H9 (cell line): ENCODE results near the gene ELMO2. TPM values are rescaled to one million over a fixed set of nuclear protein-coding genes. Genes with fewer than 3 reads are reported as not detected.

Experiments used
- DNase-seq: peaks from one replicate; pipeline ENCODE4 v3.0.0-alpha.2; 2017
- H2AFZ ChIP-seq: one replicate; pipeline ENCODE4 v1.6.1; 2013; ENCODE audit warnings: mild to moderate bottlenecking, low read length, control low read depth, moderate library complexity
- H2AK5ac ChIP-seq: 2 replicates; pipeline ENCODE4 v1.6.1; 2013; ENCODE audit warnings: low read length, control low read depth, mixed read lengths; ENCODE audit not compliant: insufficient read length
- H2BK120ac ChIP-seq: one replicate; pipeline ENCODE4 v1.6.1; 2013; ENCODE audit warnings: low read depth, mild to moderate bottlenecking, low read length, control low read depth, inconsistent platforms; ENCODE audit not compliant: poor library complexity, severe bottlenecking
- H2BK12ac ChIP-seq: 2 replicates; pipeline ENCODE4 v1.6.1; 2013; ENCODE audit warnings: low read length, control low read depth, mixed read lengths, low read depth; ENCODE audit not compliant: insufficient read length
- H2BK15ac ChIP-seq: 2 replicates; pipeline ENCODE4 v1.6.1; 2013; ENCODE audit warnings: low read depth, low read length, control low read depth
- H2BK20ac ChIP-seq: one replicate; pipeline ENCODE4 v1.6.1; 2013; ENCODE audit warnings: low read depth, mild to moderate bottlenecking, low read length, control low read depth, inconsistent platforms; ENCODE audit not compliant: poor library complexity, severe bottlenecking
- H2BK5ac ChIP-seq: 2 replicates; pipeline ENCODE4 v1.6.1; 2013; ENCODE audit warnings: low read length, control low read depth, mixed read lengths; ENCODE audit not compliant: insufficient read length
- H3K14ac ChIP-seq: 2 replicates; pipeline ENCODE4 v1.6.1; 2013; ENCODE audit warnings: low read length, control low read depth; ENCODE audit not compliant: insufficient read depth
- H3K18ac ChIP-seq: 2 replicates; pipeline ENCODE4 v1.6.1; 2013; ENCODE audit warnings: low read depth, mild to moderate bottlenecking, mixed read lengths, low read length, control low read depth; ENCODE audit not compliant: insufficient read length
- H3K23ac ChIP-seq: 2 replicates; pipeline ENCODE4 v1.6.1; 2013; ENCODE audit warnings: low read length, control low read depth, mixed read lengths, low read depth; ENCODE audit not compliant: insufficient read length
- H3K23me2 ChIP-seq: 2 replicates; pipeline ENCODE4 v1.6.1; 2013; ENCODE audit warnings: low read depth, mild to moderate bottlenecking, mixed read lengths, low read length, control low read depth; ENCODE audit not compliant: insufficient read length, poor library complexity, severe bottlenecking
- H3K27ac ChIP-seq: 2 replicates; pipeline ENCODE4 v1.5.1; 2013; ENCODE audit warnings: low read length, control low read depth, mixed read lengths, low read depth; ENCODE audit not compliant: insufficient read length
- H3K27me3 ChIP-seq: 2 replicates; pipeline ENCODE4 v1.6.1; 2013; ENCODE audit warnings: low read length, control low read depth, inconsistent platforms; ENCODE audit not compliant: insufficient read depth
- H3K4ac ChIP-seq: 2 replicates; pipeline ENCODE4 v1.6.1; 2013; ENCODE audit warnings: low read depth, mild to moderate bottlenecking, control low read depth, inconsistent platforms, low read length, moderate library complexity
- H3K4me1 ChIP-seq: 2 replicates; pipeline ENCODE4 v1.6.1; 2013; ENCODE audit warnings: low read length, control low read depth, inconsistent platforms; ENCODE audit not compliant: insufficient read depth
- H3K4me2 ChIP-seq: 2 replicates; pipeline ENCODE4 v1.6.1; 2013; ENCODE audit warnings: low read length, control low read depth, mixed read lengths; ENCODE audit not compliant: insufficient read length, insufficient read depth
- H3K56ac ChIP-seq: 2 replicates; pipeline ENCODE4 v1.6.1; 2013; ENCODE audit warnings: low read depth, mild to moderate bottlenecking, mixed read lengths, low read length, control low read depth; ENCODE audit not compliant: insufficient read length
- H3K79me1 ChIP-seq: 2 replicates; pipeline ENCODE4 v1.6.1; 2013; ENCODE audit warnings: low read depth, mild to moderate bottlenecking, moderate library complexity, low read length, control low read depth, inconsistent platforms; ENCODE audit not compliant: insufficient read depth, poor library complexity, severe bottlenecking
- H3K79me2 ChIP-seq: 2 replicates; pipeline ENCODE4 v1.6.1; 2013; ENCODE audit warnings: low read length, control low read depth, inconsistent platforms; ENCODE audit not compliant: insufficient read depth
- H3K9ac ChIP-seq: 2 replicates; pipeline ENCODE4 v1.6.1; 2013; ENCODE audit warnings: low read length, control low read depth, mixed read lengths; ENCODE audit not compliant: insufficient read length; ENCODE audit errors: extremely low read depth
- H3K9me3 ChIP-seq: one replicate; pipeline ENCODE4 v1.6.1; 2013; ENCODE audit warnings: low read depth, low read length, inconsistent platforms; ENCODE audit not compliant: control insufficient read depth
- H3T11ph ChIP-seq: one replicate; pipeline ENCODE4 v1.6.1; 2013; ENCODE audit warnings: mild to moderate bottlenecking, low read length, control low read depth, inconsistent platforms
- H4K20me1 ChIP-seq: one replicate; pipeline ENCODE4 v1.6.1; 2013; ENCODE audit not compliant: control insufficient read depth, insufficient read length, insufficient read depth
- H4K5ac ChIP-seq: 2 replicates; pipeline ENCODE4 v1.6.1; 2013; ENCODE audit warnings: low read depth, mild to moderate bottlenecking, mixed read lengths, low read length, control low read depth; ENCODE audit not compliant: insufficient read length
- H4K8ac ChIP-seq: replicated peaks from 2 replicates; pipeline ENCODE4 v1.6.1; 2013; ENCODE audit warnings: low read length, control low read depth, mixed read lengths, low read depth; ENCODE audit not compliant: insufficient read length
- H4K91ac ChIP-seq: 2 replicates; pipeline ENCODE4 v1.6.1; 2013; ENCODE audit warnings: low read depth, mild to moderate bottlenecking, moderate library complexity, mixed read lengths, low read length, control low read depth; ENCODE audit not compliant: insufficient read length
- H3K27ac Mint-ChIP-seq, 3 experiments: 2 replicates in 2 of 3; 3 replicates in 1 of 3; pipeline ENCODE4 v1.8.0; 2020 to 2021; ENCODE audit warnings: mixed read lengths in 3 of 3, mild to moderate bottlenecking in 1 of 3, moderate library complexity in 1 of 3
- H3K27me3 Mint-ChIP-seq: 2 replicates; pipeline ENCODE4 v1.8.0; 2021; ENCODE audit warnings: low read depth, mild to moderate bottlenecking, moderate library complexity, mixed read lengths
- H3K36me3 Mint-ChIP-seq, 3 experiments: 2 replicates in 2 of 3; 3 replicates in 1 of 3; pipeline ENCODE4 v1.8.0; 2020 to 2021; ENCODE audit warnings: low read depth in 3 of 3, mixed read lengths in 3 of 3; ENCODE audit not compliant: insufficient read depth in 1 of 3
- H3K4me1 Mint-ChIP-seq, 2 experiments: 2 replicates each; pipeline ENCODE4 v1.8.0; 2020; ENCODE audit warnings: mixed read lengths in 2 of 2
- H3K4me3 Mint-ChIP-seq, 2 experiments: 2 replicates in 1 of 2; 3 replicates in 1 of 2; pipeline ENCODE4 v1.8.0; 2020 to 2021; ENCODE audit warnings: mild to moderate bottlenecking in 2 of 2, mixed read lengths in 2 of 2, moderate library complexity in 1 of 2
- H3K9me3 Mint-ChIP-seq, 2 experiments: 2 replicates in 1 of 2; 3 replicates in 1 of 2; pipeline ENCODE4 v1.8.0; 2020; ENCODE audit warnings: mild to moderate bottlenecking in 2 of 2, mixed read lengths in 2 of 2, moderate library complexity in 1 of 2
- WGBS: extraction: QIAGEN DNeasy Blood & Tissue Kit; methylation state at CpG from one replicate; pipeline ENCODE4 v1.1.7; 2013; ENCODE audit warnings: missing lambda C conversion rate, low lambda C conversion rate, mixed read lengths; ENCODE audit not compliant: insufficient read length; ENCODE audit errors: extremely low coverage; 5-methylcytosine and 5-hydroxymethylcytosine counted together
- total RNA-seq: library from RNA; stranded (reverse); gene quantifications from 2 replicates; pipeline ENCODE4 v1.2.1, GENCODE V29; 2021
- TF ChIP-seq, protein P1 (sequence below): fragments of 200-600 bp; sonication (generic); conservative IDR thresholded peaks from 3 replicates; pipeline ENCODE4 v1.8.0; 2021; ENCODE audit warnings: antibody characterized with exemption, mild to moderate bottlenecking

ELMO2 gene
- total RNA-seq, 1 experiment from 2014 or later, result 32.5 TPM

DNA sequence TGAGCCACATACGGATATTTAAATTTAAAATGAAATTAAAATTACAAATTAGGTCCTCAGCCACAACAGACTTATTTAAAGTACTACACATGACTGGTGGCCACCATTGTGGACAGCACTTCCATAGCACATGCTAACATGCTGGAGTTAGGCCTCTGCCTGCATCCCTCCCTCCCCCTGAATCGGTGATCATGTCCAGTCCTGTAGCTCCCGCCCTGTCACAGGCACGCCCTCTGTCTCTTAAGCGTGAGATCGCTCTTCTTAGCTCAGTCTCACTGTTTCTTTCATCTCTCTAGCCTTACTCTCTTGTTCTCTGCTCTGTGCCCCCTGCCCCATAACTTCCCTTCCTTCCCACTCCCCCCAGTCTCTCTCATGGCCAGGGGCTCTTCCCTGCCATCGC is 28.9 kb downstream of the ELMO2 start:
- H3K56ac ChIP-seq, result no peak overlapping the region
- H2BK20ac ChIP-seq, result no peak overlapping the region
- no peak overlapping the region for H2BK5ac ChIP-seq
- no peak overlapping the region for H3K27ac ChIP-seq
- no peaks in the 10 kb centered on the region for H3K23me2 ChIP-seq
- no peaks in the 10 kb centered on the region for H3K9me3 ChIP-seq
- no peaks in the 10 kb centered on the region for H3K79me1 ChIP-seq
- H2AK5ac ChIP-seq, result no peak overlapping the region
- no peak for DNase-seq
- H3K23ac ChIP-seq, result no peak overlapping the region
- no peaks in the 10 kb centered on the region; the same call in 1 of the 2 replicates for H3K27me3 ChIP-seq
- no peaks in the 10 kb centered on the region for H3K79me2 ChIP-seq
- H2BK12ac ChIP-seq, result no peak overlapping the region
- Mint-ChIP-seq H3K27ac (peak overlapping the region in 1 of 3 experiments; percentile 19; a peak in 1 of 7 replicates), H3K27me3 (no peaks in the 10 kb centered on the region; the same call in 1 of the 2 replicates), H3K9me3 (no peaks in the 10 kb centered on the region), H3K36me3 (peaks cover 17 to 71% (median 58%) of the 10 kb centered on the region in 3 experiments), H3K4me1 (no peaks in the 10 kb centered on the region), H3K4me3 (no peak overlapping the region)
- no CpG with 5 or more reads among the region's 7 CpGs for WGBS
- H3K4me1 ChIP-seq, result no peaks in the 10 kb centered on the region
- H4K8ac ChIP-seq, result no peak overlapping the region
- H4K91ac ChIP-seq, result no peak overlapping the region
- H4K5ac ChIP-seq, result no peak overlapping the region
- H4K20me1 ChIP-seq, result no peaks in the 10 kb centered on the region
- no peak overlapping the region for H3K4ac ChIP-seq
- no peak overlapping the region for H3K14ac ChIP-seq
- no peak overlapping the region for H3K9ac ChIP-seq
- no peak overlapping the region for H2AFZ ChIP-seq
- no peak overlapping the region for H2BK15ac ChIP-seq
- H3K4me2 ChIP-seq, result no peak overlapping the region
- no peak overlapping the region for H2BK120ac ChIP-seq
- no peak overlapping the region for H3K18ac ChIP-seq
- TF ChIP-seq, protein P1, sequence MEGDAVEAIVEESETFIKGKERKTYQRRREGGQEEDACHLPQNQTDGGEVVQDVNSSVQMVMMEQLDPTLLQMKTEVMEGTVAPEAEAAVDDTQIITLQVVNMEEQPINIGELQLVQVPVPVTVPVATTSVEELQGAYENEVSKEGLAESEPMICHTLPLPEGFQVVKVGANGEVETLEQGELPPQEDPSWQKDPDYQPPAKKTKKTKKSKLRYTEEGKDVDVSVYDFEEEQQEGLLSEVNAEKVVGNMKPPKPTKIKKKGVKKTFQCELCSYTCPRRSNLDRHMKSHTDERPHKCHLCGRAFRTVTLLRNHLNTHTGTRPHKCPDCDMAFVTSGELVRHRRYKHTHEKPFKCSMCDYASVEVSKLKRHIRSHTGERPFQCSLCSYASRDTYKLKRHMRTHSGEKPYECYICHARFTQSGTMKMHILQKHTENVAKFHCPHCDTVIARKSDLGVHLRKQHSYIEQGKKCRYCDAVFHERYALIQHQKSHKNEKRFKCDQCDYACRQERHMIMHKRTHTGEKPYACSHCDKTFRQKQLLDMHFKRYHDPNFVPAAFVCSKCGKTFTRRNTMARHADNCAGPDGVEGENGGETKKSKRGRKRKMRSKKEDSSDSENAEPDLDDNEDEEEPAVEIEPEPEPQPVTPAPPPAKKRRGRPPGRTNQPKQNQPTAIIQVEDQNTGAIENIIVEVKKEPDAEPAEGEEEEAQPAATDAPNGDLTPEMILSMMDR, result no peak
- no peak overlapping the region for H3T11ph ChIP-seq
